GM18519 (cell line): ENCODE data around the gene FLT3.
A peak's percentile ranks its signal among the peaks of the same experiment; 100 is the strongest.
"Not testable (repeated sequence)": the region's sequence is repeated elsewhere in the genome, so short reads cannot be mapped to it uniquely, and the experiment has no call there.

Source experiments
- ATAC-seq: cut with Tn5 transposase; IDR thresholded peaks from one replicate; pipeline ENCODE4 v1.9.1; 2021; ENCODE audit warnings: mild to moderate bottlenecking, moderate library complexity; ENCODE audit not compliant: unreplicated experiment, low FRiP score

Gene FLT3

DNA sequence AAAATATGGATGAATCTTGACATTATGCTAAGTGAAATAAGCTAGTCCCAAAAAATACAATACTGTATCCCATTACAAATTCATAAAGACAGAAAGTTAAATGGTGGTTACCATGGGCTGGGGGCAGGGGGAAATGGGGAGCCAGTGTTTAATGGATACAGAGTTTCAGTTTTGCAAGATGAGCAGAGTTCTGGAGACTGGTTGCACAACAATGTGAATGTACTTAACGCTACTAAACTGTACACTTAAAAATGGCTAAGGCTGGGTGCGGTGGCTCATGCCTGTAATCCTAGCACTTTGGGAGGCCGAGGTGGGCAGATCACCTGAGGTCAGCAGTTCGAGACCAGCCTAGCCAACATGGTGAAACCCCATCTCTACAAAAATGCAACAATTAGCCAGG is 1.5 kb upstream of the FLT3 start:
- ATAC-seq: not testable (repeated sequence)

DNA sequence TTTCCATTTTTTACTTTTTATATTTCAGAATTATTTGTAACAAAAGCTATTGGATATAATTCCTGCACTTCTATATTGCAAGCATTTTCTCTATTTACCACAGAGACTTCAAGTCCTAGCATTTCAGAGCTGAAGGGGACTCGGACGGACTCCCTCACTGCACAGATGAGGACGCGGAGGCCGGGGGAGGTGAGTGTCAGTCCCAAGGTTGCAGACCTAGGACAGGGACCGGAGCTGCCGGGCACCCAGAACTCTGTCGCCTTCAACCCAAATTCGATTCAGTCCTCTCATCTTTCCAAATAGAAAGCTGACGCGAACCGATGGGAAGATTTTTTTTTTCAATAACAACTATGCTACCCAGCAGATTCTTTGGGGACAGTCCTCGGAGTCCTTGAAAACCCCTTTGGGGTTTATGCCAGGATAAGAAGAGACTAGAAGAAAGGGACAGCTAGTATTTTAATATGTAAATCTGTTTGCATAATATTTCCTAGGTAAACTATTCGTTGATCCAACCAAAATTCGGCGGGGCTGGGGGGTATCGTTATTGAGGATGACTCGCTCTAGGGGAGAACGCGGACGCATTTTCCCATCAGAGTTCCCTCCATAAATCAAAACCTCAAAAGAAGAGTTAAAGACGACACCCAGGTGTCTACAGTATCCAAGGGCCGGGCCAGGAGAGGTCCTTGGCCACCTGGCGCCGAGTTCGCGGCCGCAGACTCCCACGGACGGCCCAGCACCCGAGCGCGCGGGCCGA is 803 bp downstream of the FLT3 start:
- no peak for ATAC-seq

DNA sequence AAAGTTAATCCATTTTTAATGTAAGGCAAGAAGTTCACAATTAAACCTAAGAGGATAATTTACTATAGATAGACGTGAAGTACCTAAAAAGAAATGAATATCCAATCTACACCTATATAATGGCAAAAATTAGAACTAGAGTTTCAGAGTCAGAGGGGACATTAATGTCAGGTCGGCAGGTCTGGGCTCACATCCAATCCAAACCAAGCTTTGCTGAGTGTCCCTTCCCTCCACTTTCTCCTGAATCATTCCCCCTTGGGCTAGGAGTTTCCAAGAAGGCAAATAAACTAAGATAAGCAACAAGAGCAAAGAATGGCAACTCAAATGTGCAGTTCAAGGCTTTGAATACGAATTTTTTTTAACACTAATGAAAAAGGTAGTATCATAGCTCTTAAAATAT is 2.9 kb downstream of the FLT3 start:
- no peak for ATAC-seq

DNA sequence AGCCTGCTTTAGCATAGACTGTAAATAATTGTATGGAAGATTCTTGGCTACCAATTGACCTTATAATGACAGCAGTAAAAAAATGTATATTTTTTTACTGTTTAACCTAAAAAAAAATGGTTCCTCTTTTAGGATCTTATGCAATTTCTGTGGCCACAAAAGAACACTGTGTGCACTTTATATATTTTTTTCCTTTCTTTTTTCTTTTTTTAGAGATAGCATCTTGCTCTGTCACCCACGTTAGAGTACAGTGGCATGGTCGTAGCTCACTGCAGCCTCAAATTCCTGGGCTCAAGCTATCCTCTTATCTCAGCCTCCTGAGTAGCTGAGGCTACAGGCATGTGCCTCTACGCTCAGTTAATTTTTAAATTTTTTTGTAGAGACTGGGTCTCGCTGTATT is 6.1 kb downstream of the FLT3 start:
- ATAC-seq: no peak

DNA sequence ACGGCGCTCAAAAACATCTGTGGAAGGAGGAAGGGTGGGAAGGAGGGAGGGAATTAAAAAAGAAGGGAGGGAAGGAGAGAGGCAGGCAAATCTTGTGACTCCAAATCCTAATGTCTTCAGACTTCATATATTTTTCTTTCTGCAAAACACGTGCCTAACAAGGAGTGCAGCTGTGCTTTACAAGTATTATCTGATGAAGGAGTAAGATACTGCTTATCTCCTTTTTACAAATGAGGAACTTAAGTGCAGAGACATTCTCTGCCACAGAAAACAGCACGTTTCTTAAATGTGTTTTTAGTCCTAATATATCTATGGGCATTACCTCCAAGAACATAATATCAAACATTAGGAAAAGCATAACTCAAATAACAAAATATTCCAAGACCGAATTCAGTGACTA is 6.5 kb downstream of the FLT3 start:
- no peak for ATAC-seq

DNA sequence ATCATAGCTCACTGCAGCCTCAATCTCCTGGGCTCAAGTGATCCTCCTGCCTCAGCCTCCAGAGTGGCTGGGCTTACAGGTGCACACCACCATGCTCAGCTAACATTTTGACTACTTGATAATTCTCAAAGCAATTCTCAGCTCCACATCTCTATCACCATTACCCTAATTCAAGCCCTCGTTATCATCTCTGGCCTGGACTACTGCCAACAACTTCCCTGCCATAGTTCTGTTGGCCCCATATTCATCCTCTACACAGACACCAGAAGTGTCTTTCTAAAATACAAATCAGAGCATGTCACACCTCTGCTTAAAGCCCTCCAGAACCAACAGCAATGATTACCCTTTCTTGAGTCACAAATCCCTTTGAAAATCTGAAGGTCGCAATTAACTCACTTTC is 7.9 kb downstream of the FLT3 start:
- ATAC-seq: no peak

DNA sequence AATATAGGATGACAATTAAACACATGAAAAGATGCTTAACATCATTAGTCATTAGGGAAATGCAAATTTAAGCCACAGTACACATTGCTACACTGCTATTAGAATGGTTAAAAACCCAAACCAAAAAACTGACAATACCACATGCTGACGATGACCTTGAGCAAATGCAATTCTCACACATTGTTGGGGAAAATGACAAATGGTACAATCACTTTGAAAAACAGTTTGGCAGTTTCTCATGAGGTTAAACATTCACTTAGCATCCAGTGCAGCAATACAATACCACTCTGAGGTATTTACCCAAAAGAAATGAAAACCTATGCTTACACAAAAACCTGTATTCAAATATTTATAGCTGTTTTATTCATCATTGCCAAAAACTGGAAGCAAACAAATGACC is 11.3 kb downstream of the FLT3 start:
- ATAC-seq: no peak

DNA sequence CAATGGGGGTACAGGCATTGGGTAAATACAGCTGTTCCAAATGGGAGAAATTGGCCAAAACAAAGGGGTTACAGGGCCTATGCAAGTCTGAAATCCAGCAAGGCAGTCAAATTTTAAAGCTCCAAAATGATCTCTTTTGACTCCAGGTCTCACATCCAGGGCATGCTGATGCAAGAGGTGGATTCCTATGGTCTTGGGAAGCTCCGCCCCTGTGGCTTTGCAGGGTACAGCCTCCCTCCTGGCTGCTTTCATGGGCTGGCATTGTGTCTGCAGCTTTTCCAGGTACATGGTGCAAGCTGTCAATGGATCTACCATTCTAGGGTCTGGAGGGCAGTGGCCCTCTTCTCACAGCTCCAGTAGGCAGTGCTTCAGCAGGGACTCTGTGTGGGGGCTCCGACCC is 22.6 kb downstream of the FLT3 start:
- ATAC-seq: not testable (repeated sequence)

DNA sequence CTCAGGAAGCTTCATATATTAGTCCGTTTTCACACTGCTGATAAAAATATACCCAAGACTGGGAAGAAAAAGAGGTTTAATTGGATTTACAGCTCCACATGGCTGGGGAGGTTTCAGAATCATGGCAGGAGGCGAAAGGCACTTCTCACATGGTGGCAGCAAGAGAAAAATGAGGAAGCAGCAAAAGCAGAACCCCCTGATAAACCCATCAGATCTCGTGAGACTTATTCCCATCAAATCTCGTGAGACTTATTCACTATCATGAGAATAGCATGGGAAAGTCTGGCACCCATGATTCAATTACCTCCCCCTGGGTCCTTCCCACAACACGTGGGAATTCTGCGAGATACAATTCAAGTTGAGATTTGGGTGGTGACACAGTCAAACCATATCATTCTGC is 23.1 kb downstream of the FLT3 start:
- no peak for ATAC-seq

DNA sequence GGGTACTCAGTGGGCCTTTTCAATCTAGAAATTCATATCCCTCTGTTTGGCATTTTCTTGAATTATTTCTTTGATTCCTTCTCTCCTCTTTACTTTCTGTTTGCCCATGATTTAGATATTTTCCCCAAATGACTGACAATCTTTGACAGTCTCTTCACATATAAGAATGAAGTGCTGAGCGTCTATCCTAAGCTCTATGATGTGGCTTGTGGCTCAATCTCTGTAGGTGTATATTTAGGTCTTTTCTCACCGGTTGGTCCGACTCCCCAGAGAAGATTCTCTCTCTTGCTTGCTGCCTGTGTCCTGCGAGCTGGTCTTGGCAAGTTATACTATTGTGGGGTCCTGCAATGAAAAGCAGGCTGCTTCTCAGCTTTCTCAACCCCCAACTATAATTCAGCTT is 29.0 kb downstream of the FLT3 start:
- ATAC-seq: no peak

DNA sequence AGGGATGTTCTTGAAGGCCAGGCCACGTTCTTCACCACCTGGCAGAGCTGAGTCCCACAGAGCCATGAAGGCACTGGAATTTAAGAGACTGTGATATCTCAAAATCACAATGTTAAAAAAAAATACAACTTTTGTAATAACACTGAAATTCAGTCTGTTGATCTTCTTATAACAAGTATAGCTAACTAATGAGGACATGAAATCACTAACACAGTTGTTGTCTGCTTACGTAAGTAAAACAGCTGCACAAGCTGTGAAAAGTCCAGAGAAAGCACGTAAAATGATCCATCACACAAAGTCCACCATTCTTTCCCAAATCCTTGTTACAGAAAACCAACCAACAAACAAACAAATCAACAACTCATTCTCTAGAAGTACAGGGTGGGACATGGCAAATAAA is 32.9 kb downstream of the FLT3 start:
- ATAC-seq: no peak

DNA sequence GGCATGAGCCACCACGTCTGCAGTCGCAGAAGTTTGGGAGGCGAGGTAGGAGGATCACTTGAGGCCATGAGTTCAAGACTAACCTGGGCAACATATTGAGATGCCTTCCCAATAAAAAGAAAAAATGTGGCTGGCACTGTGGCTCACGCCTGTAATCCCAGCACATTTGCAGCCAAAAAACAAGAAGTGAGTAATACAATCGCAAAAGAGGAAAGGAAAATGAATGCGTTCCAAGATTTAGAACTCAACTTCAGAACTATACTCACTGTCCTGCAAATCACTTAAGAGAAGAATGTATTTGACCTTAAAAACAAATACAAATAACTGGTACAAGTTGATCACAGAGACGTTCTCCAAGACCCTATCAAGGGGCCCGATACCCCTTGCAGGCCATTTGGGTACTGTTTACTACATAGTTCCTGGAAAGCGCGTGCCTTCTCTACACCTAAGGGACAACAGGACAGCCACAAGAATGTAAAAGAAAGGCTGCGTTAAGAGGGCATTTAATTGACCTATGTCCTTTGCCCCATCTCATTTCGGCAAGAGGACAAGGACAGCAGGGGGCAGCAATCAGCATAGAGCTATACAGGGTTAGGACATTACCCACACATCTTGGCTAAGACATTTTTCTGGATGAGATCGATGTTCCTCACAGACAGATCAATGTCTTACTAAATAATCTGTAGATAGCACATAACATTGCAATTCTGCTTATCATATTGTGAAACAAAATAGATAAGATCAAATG is 41.3 kb downstream of the FLT3 start:
- ATAC-seq: no peak

DNA sequence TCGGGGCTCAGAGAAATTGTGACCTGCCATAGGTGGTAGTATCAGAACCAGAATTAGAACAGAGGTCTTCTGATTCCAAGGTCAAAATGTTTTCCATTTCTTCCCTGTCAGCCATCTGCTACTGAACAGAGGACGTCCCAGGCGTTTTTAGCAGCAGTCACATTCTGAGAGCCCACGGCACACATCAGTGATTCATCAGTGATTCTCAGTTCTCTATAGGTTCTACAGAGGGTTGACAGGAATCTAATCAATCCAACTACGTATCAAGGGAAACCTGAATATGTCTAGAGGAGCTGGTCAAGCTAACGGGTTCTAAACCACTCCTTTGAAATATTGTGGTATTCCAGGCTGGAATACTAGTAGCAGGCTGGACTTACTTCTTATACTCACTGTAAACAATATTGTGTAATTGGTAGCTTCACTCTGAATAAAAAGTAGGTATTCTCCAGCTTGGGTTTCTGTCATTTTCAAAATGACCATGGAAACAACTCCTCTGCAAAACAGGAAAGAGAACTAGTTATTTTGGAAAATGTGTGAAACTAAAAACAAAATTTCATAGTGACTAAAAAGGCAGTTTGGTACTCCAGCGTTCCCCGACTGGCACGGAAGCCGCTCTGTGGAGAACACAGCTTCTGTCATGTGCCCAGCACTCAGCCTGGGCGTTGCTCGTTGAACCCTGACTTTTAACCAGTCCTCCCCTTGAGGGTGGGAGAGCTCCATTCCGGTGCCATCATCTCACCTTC is 43.2 kb downstream of the FLT3 start:
- no peak for ATAC-seq

DNA sequence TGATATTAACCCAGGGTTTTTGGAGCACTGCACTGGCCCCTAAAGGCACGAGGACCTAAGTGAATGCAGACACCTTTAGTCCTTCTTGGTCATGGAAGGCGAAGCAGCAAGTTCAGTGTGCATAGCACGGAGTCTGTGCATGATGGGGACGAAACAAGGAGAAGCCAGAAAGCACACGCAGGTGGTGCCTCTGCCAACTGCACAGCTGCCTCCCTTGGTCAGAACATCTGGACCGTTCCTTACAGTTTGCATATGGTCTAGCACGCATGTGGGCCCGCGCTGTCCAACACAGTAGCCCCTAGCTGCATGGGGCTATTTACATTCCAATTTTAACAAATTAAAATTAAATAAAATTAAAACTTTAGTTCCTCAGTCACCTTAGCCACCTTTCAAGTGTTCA is 44.0 kb downstream of the FLT3 start:
- ATAC-seq: no peak

DNA sequence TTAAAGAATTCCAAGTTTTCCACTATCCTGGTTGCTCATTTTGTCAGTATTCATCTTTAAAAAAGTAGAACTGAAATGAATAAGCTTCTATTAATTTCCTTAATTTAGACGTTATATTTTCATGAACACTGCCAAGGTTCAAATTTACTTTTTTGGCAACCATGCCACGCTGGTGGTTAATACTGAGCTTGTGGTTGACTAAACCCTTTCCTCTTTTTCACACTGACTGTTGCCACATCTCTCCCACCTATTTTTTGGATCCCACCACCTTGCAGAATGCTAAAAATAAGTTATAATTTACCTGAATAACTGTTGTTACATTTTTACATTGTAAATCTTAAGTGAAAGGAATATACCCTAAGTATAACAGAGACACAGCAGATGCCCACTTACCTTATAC is 45.0 kb downstream of the FLT3 start:
- ATAC-seq: no peak

DNA sequence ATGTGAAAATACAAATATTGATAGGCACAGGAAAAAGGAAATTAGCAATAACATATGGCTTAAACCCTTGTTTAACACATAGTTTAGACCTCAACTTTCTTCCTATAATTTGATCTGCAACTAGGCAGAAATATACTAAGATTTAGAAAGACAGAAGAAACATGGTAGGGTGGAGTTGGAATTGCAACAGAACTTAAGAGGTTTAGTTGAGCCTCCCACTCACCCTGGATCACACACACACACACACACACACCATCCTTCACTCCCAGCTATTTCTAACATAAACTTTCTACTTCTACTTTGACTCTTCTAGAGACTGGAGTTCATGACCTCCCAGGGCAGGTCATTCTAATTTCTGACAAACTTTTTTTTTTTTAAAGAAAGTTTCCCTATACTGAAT is 47.4 kb downstream of the FLT3 start:
- no peak for ATAC-seq

DNA sequence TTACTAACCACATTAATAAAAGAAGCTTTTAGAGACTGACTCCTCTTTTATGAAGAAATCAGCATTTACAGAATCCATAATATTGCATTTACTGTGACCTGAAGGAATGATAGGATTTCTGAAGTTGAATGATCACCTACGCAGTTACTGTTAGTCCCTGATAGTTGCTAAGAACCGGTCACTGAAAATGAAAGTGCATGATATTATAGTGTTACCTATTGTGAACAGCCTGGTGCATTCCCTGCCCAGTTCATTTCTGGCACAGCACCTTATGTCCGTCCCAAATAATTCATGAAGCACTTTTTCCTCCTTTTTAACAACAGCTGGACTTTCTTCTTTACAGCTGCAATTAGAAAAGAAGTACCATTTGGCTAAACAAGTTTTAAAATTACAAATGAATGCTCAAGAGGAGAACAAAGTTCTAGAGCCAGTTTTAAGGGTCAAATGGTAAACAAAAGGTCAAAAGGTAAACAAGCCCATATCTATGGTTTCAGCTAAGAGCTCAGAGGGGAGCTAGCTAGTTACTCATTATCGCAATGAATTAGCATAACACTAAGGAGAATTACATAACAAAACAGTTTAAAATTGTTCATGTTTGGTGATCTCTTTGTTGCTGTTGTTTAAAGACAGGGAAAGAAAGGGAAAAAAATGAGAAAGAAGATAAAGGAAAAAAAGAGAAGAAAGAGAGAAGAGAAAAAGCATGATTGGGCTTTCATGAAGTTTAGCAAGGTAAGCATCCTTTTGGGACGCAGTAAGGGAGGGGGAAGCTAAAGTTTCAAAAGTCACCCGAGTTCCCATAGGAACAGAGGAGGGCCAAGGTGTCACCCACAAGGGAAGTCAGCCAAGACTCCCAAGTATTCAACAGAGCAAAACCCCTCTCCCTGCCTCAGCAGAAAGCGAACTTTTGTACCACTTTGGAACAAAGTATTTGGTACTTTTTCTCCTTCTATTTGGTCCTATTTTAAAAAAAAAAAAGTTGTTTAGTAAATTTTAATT is 50.2 kb downstream of the FLT3 start:
- ATAC-seq: no peak

DNA sequence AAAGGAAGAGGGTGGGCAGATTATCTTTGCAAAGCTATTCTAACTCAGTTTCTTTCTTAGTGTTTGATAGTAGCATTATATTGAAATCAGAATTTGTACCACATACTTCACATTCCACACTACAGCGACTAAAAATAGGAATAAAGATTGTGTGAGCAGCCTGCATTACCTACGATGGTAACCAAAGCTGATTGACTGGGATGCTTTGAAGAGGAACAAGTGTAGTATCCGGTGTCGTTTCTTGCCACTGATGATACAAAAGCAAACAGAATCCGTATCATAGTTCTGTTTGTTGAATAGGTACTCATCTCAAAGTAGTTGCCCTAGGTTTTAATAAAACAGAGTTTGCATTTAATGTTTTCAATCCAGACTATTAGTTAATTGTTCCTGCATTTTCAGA is 51.2 kb downstream of the FLT3 start:
- ATAC-seq: no peak

DNA sequence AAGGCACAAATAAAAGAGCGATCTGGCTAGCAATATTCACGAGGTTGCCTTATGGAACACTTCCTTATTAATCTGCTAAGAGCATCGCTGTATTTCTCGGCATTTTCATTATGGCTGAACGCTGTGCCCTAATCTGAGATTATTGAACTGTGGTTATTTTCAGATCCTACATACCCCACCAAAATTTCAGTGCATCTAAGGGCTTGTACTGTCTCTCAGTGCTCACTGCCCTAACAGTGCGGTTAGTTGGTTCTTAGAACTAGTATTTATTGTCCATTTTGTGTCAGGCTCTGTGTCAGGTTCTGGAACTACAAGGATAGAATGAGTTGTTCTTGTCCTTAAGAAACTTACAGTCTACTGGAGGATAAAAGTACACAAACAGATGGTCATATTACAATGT is 51.6 kb downstream of the FLT3 start:
- ATAC-seq: no peak

DNA sequence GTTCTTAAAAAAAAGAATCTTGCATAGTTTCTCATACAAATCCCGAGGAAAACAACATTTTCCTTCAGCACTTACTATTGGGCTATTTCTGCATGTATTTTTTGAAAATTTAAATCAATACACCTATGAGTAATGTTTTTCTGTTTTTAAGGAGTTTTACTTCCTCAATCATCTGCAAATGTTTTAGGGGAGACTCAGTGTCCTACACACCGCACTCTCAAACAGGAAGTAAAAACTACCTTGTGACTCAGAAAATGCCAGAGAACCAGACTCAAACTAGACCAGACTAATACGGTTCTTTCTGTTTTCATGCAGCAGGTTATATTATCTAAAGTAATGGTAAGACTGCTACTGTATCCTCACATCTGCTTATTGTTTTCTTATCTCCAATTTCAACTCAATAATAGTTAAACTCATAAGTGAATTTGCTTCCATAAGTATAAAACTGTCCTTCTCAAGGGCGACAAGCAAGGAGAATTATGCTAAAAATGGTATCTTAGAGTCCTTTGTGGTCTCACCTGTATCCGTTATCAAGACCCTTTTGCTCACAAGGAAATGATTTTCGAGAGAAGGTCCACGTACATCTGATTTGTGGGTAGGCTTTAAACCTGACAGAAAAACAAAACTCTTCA is 52.5 kb downstream of the FLT3 start:
- peak; percentile 74 for ATAC-seq
